ENCODE results near the gene CEP350.
A peak's percentile ranks its signal among the peaks of the same experiment; 100 is the strongest.
"Not testable (repeated sequence)": the region's sequence is repeated elsewhere in the genome, so short reads cannot be mapped to it uniquely, and the experiment has no call there.

The CEP350 gene

GRCh38 chr1:180000575-180000974 is 46.0 kb downstream of the CEP350 start:
- no peak for DNase-seq (ENCODE audit: extremely low spot score)
- POLR2A ChIA-PET = no interaction called here
- CTCF ChIA-PET = no interaction called here
- TF ChIP-seq CTCF (IDR thresholded peaks at IDR 0.05; ENCODE audit: control extremely low read depth, extremely low read depth, low read depth, missing control alignments) = no peak

DNA sequence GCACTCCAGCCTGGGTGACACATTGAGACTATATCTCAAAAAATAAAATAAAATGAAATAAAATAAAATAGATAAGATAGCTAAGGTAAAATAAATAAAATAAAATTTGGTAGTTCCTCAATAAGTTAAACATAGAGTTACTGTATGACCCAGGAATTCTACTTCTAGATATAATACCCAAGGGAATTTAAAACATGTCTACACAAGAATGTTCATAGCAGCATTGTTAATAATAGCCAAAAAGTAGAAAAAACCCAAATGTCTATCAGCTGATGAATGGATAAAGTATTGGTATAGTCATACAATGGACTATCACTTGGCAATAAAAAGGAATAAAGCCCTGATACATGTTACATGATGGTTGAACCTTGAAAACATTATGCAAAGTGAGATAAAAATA is 47.8 kb downstream of the CEP350 start:
- TF ChIP-seq CTCF (IDR thresholded peaks at IDR 0.05; ENCODE audit: control extremely low read depth, extremely low read depth, low read depth, missing control alignments) = no peak
- POLR2A ChIA-PET = no interaction called here
- CTCF ChIA-PET = interaction anchor here (0.9 to 1.6 kb wide), 4 partner anchors 16 to 188 kb away, joined by 3 to 4 read pairs (median 4); no protein-coding TSS in a partner anchor
- no peak for DNase-seq (ENCODE audit: extremely low spot score)

DNA sequence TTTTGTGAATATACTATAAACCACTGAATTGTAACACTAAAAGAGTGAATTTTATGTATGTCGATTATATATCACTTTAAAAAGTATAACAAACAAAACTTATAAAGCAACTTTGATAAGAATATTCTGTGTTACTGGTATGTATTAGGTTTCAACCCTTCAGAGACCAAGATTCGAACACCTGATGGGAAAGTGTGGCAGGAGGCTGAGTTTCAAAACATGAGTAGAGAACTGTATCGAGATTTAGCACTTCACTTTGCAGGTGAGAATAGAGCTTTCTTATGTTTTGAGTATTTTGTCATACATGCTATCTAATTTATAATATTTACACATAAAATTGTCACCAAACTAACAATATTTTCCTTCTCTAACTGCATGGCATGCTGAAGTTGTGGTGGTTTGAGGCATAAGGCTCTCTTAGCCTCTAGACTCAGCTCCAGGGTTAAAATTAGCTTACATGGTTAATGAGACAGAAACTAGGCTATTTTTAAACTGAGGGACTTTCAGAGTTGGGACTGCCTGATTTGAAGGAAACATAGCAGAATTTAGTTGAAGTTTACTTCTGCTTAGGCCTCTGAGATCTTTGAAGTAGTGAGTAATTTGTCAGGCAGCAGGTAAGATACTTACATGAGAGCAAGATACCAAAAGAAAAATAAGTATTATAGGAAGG is 48.6 kb downstream of the CEP350 start:
- ChIA-PET POLR2A (interaction anchor here (1.2 kb wide), 1 partner anchor 120 kb away, joined by 3 read pairs; no protein-coding TSS in a partner anchor), CTCF (interaction anchor here (1.2 to 2.7 kb wide), 4 partner anchors 14 to 136 kb away, joined by 3 to 9 read pairs (median 4); no protein-coding TSS in a partner anchor)
- TF ChIP-seq CTCF (IDR thresholded peaks at IDR 0.05; ENCODE audit: control extremely low read depth, extremely low read depth, low read depth, missing control alignments) = no peak
- DNase-seq (ENCODE audit: extremely low spot score) = peak; percentile 24

DNA sequence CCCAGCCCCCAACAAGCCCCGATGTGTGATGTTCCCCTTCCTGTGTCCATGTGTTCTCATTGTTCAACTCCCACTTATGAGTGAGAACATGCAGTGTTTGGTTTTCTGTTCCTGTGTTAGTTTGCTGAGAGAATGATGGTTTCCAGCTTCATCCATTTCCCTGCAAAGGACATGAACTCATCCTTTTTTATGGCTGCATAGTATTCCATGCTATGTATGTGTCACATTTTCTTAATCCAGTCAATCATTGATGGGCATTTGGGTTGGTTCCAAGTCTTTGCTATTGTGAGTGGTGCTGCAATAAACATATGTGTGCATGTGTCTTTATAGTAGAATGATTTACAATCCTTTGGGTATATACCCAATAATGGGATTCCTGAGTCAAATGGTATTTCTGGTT is 52.2 kb downstream of the CEP350 start:
- POLR2A ChIA-PET; DNase-seq (ENCODE audit: extremely low spot score): not testable (repeated sequence)

DNA sequence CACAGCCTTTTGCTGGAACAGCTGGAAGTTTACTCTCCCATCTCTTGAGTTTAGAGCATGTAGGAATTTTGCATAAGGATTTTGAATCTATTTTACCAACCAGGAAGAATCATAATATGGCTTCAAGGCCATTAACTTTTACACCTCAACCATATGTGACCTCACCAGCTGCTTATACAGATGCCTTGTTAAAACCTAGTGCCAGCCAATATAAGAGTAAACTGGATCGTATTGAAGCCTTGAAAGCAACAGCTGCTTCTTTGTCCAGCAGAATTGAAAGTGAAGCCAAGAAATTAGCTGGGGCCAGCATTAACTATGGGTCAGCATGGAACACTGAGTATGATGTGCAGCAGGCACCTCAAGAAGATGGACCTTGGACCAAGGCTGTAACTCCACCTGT is 65.4 kb downstream of the CEP350 start:
- no peak for DNase-seq (ENCODE audit: extremely low spot score)
- POLR2A ChIA-PET = no interaction called here
- CTCF ChIA-PET = interaction anchor here (1.3 to 1.5 kb wide), 6 partner anchors 8 to 82 kb away, joined by 3 to 6 read pairs (median 4); no protein-coding TSS in a partner anchor
- no peak for TF ChIP-seq CTCF (IDR thresholded peaks at IDR 0.05; ENCODE audit: control extremely low read depth, extremely low read depth, low read depth, missing control alignments)

More for the DNA sequence above, 52.2 kb downstream of the CEP350 start:
- CTCF ChIA-PET = not testable (repeated sequence)

DNA sequence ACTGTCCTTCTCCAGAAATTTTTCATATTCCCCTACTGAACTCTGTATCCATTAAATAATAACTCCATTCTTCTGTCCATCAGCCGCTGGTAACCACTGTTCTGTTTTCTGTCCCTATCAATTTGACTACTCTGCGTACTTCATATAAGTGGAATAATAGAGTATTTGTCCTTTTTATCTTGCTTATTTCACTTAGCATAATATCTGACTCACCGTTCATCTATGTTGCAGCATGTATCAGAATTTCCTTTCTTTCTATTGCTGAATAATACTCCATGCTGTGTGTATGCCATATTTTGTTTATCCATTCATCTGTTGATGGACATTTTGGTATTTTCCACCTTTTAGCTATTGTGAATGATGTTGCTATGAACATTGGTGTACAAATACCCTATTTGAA is 71.9 kb downstream of the CEP350 start:
- TF ChIP-seq CTCF (IDR thresholded peaks at IDR 0.05; ENCODE audit: control extremely low read depth, extremely low read depth, low read depth, missing control alignments) = no peak
- CTCF ChIA-PET = no interaction called here
- DNase-seq (ENCODE audit: extremely low spot score) = no peak
- POLR2A ChIA-PET = no interaction called here

DNA sequence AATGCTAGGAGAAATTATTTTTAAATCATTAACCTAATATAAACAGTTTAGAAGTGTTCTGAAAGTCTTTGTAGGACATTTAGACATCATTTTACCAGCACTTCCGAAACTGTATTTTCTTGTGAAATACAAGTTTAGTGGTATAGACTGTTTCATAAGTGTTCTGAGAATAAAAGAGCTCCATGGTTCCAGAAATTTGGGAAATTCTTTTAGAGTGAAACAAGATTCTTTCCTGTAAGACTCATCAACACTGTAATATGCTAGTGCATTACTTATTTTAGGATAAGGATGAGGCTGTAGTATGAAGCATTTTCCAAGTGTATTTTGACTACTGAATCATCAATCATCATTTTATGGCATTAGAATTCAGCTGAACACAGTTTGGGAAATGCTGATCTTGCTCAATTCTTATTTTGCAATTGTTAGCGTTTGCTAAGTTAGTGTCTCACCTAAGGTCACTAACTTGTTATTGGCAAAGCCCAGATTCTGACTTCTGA is 73.4 kb downstream of the CEP350 start:
- no peak for DNase-seq (ENCODE audit: extremely low spot score)
- TF ChIP-seq CTCF (IDR thresholded peaks at IDR 0.05; ENCODE audit: control extremely low read depth, extremely low read depth, low read depth, missing control alignments) = no peak
- POLR2A ChIA-PET = no interaction called here
- CTCF ChIA-PET = interaction anchor here (1.0 to 2.3 kb wide), 6 partner anchors 8 to 160 kb away, joined by 3 to 5 read pairs (median 4); no protein-coding TSS in a partner anchor

Data from GM10248 (cell line).